Caki2 (cell line): Measurements from ENCODE around the gene TBC1D14. TPM values are rescaled to one million over a fixed set of nuclear protein-coding genes. Genes with fewer than 3 reads are reported as not detected.

ENCODE experiments used
- DNase-seq: peaks from one replicate; pipeline ENCODE4 v3.0.0-alpha.2; 2015; ENCODE audit warnings: low read depth
- in situ Hi-C: cut with HindIII; loops from 2 replicates; pipeline ENCODE4 v1.10.0; 2016; ENCODE audit warnings: low sequenced_read_pairs, low pct_unique_long_range_greater_than_20kb, mixed read lengths
- total RNA-seq: library from RNA; depleted of rRNA; stranded (reverse); fragments of >200 nt; shearing (Covaris generic); gene quantifications from 2 replicates; pipeline ENCODE4 v1.2.3, GENCODE V29; 2014; ENCODE audit warnings: low replicate concordance

The TBC1D14 gene
- total RNA-seq, 1 experiment from 2014 or later, result 78.4 TPM

- DNase-seq, result no peak
Observed at GRCh38 chr4:6918338-6918737, 8.7 kb downstream of the TBC1D14 start.

DNA sequence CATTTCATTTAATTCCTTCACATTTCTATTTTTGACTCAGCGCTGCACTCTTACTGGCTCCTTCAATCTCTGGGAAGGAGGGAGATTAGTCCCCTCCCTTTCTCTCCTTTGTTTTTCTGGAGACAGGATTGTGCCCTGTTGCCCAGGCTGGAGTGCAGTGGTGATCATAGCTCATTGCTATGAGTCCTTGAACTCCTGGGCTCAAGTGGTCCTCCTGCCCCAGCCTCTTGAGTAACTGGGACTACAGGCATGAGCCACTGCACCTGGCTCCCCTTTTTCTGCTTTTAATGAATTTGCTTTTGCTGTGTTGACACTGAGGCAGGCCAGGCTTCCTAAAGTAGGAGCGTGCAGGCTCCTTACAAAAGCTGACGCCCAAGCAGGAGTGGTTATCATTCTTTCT is 10.5 kb downstream of the TBC1D14 start:
- in situ Hi-C loops, result no loop called here
- no peak for DNase-seq

More at GRCh38 chr4:6918338-6918737, 8.7 kb downstream of the TBC1D14 start:
- in situ Hi-C loops, result no loop called here

GRCh38 chr4:6923507-6923906 is 13.9 kb downstream of the TBC1D14 start:
- in situ Hi-C loops, result no loop called here

GRCh38 chr4:6924361-6924779 is 14.7 kb downstream of the TBC1D14 start:
- no peak for DNase-seq
- in situ Hi-C loops, result no loop called here

More at GRCh38 chr4:6923507-6923906, 13.9 kb downstream of the TBC1D14 start:
- DNase-seq, result no peak

DNA sequence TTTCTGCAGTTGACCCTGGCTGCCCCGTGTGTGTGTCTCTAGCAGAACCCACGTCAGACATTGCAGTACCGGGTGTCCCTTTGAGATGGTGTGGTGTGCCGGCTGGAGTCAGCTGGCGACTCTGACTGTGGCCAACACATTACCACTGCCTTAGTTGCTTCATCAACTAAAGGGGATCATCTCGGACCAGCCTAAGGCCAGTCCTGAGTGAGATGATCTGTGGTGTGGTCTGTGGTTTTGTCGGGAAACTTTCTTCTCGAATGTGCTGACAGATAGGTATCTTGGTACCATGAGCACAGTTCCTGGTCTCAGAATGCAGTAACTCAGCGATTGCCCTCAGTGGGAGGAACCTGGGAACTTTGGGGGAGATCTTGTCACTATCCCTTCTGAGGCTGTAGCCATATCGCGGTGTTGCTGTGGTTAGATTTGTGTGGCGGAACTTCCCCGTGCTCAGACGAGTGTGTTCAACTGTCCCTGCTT is 15.8 kb downstream of the TBC1D14 start:
- in situ Hi-C loops, result no loop called here
- no peak for DNase-seq

DNA sequence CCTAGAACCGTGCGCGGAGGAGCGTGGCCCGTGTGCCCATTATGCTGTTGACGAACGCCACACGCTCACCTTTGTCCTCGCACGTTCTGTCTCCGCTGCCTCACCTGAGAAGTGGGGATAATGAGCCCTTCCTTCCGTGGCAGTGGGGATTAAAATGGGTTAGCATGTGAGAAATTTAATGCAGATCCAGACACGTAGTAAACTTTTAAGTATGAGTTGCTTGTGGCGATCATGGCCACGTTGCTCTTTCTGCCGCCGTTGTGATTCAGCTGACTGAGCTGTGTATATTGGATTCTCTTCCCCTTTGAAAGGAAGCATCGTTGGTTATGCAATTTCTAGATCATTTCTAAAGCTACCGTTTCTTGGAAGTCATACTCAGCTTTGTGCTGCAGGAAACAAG is 16.5 kb downstream of the TBC1D14 start:
- DNase-seq, result no peak
- in situ Hi-C loops, result no loop called here

GRCh38 chr4:6926681-6927478 is 17.3 kb downstream of the TBC1D14 start:
- in situ Hi-C loops, result no loop called here
- peak; percentile 88 for DNase-seq

- DNase-seq, result no peak
- in situ Hi-C loops, result no loop called here
Observed at GRCh38 chr4:6928081-6928480, 18.5 kb downstream of the TBC1D14 start.

DNA sequence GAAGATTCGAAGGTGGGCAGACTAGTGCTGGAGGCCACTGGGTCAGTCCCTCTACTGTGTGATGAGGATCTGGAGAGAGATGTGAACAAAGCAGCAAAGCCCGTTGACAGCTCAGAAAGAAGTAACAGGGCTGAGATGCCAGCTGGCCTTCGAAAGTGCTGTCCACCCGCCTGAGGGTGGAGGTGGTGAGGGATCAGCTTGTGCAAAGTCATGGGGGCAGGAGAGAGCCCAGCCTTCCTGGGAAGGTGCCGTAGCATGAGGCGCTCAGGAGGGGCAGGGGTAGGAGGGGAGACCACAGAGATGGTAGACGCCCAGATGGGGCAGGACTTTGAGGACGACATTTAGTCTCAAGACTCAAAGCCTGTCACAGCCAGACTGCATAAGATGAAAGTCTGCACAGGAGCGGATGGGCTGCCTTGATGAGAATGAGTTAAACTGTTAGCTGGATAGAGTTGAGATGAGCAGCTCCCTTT is 19.7 kb downstream of the TBC1D14 start:
- no peak for DNase-seq
- in situ Hi-C loops, result no loop called here

GRCh38 chr4:6929812-6930464 is 20.3 kb downstream of the TBC1D14 start:
- no peak for DNase-seq

DNA sequence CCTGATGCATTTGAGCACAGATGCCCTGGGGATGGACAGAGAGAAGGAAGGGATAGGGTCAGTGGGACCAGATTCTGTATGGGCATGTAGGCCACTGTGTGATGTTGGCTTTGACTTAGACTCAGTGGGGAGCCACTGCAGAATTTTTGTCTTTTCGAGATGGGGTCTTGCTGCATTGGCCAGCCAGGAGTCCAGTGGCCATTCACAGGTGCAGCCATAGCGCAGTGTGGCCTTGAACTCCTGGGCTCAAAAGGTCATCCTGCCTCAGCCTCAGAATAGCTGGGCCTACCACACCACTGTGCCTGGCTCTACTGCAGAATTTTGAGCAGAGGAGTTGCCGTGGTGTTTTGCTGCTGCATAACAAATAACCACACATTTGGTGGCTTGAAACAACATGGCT is 22.8 kb downstream of the TBC1D14 start:
- DNase-seq, result no peak
- in situ Hi-C loops, result no loop called here

More at GRCh38 chr4:6929812-6930464, 20.3 kb downstream of the TBC1D14 start:
- in situ Hi-C loops, result no loop called here

- no peak for DNase-seq
- in situ Hi-C loops, result no loop called here
Observed at GRCh38 chr4:6932918-6933317, 23.3 kb downstream of the TBC1D14 start.

DNA sequence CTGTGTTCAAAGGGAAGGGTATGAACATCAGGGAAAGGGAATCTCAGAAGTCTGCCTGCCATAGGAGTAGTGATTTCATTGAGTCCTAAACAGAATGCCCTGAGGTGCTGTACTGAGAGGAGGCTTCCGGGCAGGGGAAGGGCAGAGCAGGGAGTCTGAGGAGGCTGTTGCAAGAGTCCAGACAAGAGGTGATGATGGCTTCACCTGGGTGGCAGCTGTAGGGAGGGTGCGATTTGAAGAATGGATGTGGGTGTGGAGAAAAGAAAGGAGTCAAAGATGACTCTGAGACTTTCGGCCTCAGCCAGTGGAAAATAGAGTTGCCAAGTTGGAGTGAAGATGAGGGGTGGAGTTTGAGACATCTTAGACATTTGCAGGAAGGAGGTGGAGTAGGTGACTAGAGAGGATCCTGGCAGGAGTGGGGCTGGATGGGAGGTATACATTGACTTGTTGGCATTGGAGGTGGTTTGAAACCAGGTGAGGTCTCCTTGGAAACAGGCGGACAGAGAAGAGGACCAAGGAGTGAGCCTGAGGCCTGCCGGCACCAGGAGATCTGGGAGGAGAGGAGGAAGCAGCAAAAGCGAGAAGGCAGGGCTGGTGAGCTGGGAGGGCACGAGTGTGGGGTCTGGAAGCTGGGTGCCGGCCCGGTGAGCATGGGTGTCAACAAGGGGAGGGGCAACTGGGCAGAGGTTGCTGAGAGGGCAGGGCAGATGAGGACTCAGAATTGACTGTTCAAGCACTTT is 24.2 kb downstream of the TBC1D14 start:
- DNase-seq, result no peak
- in situ Hi-C loops, result no loop called here

GRCh38 chr4:6935965-6936364 is 26.3 kb downstream of the TBC1D14 start:
- in situ Hi-C loops, result no loop called here
- no peak for DNase-seq

DNA sequence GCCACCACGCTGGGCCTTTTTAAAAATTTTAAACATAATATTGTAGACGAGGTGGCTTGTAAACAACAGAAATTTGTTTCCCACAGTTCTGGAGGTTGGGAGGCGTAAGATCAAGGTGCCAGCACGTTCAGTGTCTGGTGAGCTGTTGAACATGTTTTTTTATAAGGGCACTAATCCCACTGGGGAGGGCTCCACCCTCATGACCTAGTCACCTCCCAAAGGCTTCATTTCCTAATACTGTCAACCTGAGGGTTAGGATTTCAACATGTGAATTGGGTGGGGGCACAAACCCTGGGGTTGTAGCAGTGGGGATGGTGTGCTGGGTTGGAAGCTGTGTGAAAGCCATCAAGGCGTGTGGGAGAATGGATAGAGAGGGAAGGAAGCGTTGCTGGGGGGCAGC is 27.6 kb downstream of the TBC1D14 start:
- no peak for DNase-seq
- in situ Hi-C loops, result no loop called here

DNA sequence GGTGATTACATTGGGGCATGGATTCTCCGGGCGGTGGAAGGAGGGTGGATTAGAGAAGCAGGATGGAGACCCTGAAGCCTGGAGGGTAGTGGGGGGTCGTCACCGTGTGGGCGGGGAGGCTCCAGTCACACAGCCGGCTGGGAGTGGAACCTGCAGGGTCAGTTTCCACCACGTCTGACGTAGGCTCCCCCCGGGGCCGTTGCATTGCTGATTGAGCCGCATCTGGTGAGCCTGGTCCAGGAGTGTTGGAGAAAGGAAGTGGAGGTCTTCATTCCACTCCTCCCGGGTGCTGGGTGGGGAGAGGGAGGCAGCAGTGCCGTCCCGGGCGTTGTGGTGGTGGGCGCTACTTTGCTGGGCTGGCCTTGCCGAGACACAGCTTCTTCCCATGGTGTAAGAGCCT is 28.1 kb downstream of the TBC1D14 start:
- DNase-seq, result no peak
- in situ Hi-C loops, result no loop called here

- no peak for DNase-seq
- in situ Hi-C loops, result no loop called here
Observed at GRCh38 chr4:6938237-6938636, 28.6 kb downstream of the TBC1D14 start.

- no peak for DNase-seq
- in situ Hi-C loops, result no loop called here
Observed at GRCh38 chr4:6938647-6939271, 29.1 kb downstream of the TBC1D14 start.
